MV-4-11 (cell line): ENCODE results near the gene HOXA7.
A peak's percentile ranks its signal among the peaks of the same experiment; 100 is the strongest.

Source experiments
- DNase-seq: peaks from one replicate; lab custom pipeline; 2025; lab: John Stamatoyannopoulos, UW

HOXA7 gene

GRCh38 chr7:27193335-27194001 lies 37.0 kb upstream of the HOXA7 start:
- DNase-seq = no peak

- peak; percentile 59 for DNase-seq
These were observed 36.3 kb upstream of the HOXA7 start for GRCh38 chr7:27192546-27193334.

GRCh38 chr7:27191833-27192545 lies 35.5 kb upstream of the HOXA7 start:
- no peak for DNase-seq

DNA sequence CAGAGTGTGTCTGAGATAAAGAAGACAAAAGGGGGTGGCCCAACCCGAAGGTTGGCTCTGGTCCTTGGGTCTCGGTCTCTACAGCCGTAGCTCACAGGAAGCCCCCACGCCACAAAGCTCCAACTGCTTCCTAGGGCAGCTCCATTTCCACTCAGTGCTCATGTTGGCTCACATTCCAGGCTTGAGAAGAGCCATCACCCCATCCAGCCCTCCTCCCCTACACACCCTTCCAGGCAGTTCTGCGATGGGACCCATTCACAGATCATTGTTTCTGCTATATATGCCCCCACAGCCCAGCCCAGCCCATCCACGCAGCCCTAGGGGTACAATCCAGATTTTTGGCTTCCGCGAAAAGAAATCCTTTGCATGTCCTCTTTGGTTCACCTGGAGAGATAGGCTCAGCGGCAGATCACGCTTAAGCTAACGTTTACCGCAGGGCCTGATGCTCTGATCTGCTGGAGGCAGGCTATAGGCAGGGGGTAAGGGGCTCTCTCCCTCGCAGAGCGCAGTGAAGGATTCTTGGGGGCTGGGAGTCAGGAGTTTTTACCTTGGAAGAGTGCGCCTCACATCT lies 34.8 kb upstream of the HOXA7 start:
- DNase-seq = no peak

- DNase-seq = no peak
These were observed 33.7 kb upstream of the HOXA7 start for GRCh38 chr7:27189997-27190748.

- no peak for DNase-seq
These were observed 33.0 kb upstream of the HOXA7 start for GRCh38 chr7:27189295-27189996.

DNA sequence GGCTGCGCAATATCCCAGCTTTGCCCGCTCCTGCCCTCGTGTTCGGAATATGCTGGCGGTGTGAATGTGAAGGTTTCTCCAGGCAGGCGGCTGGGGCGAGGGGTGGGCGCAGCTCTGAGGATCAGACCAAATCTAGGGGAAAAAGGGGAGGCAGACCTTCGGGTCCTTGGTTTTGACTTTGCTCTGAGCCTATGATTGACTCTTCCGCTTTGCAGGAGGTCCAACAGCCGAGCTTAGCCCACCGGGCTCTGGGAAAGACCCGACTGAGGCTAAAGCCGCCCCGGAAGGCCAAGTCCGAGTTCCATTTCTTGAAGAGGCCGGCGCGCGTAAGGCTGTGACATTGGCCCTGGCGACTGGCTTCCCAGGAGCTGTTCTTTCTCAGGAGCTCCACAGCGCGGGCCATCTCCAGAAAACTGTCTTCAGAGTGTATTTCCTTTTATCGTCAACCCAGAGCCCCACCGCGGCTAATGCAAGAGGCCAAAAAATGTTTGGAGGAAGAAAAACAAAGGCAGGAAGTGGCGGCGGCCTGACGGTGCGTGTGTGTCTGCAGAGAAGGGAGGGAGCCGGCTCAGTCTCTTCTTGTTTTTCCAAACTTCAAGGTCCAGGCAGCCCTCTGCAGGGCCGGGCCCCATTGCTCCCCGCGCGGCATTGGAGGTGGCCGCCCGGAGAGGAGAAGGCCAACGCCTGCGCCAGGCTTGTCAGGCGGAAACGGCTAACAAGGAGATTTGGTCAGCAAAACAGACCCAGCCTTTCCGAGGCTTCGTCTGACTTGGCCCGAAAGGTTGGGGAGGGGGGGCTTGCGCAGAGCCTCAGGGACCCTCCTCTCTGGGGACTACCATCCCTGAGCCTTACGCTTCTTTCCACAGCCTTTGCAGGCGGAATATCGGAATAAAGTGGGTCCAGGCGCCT lies 32.2 kb upstream of the HOXA7 start:
- peak; percentile 55 for DNase-seq

GRCh38 chr7:27187475-27188385 lies 31.3 kb upstream of the HOXA7 start:
- no peak for DNase-seq

DNA sequence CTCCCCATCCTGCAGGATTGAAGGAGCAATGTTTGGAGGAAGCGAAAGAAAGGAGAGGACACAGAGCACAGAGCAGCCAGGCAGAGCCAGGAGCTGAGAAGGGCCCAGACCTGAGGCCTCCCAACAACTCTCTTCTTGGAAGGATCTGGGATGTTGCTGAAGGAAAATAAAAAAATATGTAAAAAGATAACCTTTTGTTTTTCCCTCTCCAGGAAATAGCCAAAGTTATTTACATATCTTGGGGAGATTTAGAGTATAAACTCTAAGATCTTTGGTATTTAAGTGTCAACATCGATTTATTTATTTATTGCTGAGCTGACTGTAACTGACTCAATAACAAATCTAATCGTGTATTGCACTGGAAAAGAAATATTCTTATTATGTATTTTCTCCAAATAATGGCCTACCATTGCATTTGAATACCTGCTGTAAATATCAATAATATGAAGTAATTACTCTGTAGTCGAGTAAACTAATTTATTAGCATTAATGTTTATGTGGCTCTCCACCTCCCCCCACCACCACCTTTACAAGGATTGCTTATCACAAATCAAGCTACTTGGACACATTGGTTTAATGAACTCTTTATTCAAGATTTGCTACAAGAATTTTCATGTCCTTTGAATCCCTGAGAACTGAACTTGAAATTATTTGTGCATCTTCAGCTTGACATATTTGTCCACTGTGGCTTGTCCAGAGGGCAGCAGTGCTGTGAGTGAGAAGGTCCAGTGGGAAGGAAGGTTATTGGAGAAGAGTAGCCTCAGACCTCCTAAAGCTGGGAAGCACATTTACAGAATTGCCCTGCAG lies 30.4 kb upstream of the HOXA7 start:
- DNase-seq = no peak

- no peak for DNase-seq
These were observed 29.6 kb upstream of the HOXA7 start for GRCh38 chr7:27185854-27186667.

- DNase-seq = peak; percentile 62
These were observed 28.8 kb upstream of the HOXA7 start, which contains the start of gene HOXA11 for GRCh38 chr7:27185013-27185853. Gene HOXA11, minus strand, starts transcription at chr7:27185232. Its CDS starts 88 bp downstream, at chr7:27185144.

DNA sequence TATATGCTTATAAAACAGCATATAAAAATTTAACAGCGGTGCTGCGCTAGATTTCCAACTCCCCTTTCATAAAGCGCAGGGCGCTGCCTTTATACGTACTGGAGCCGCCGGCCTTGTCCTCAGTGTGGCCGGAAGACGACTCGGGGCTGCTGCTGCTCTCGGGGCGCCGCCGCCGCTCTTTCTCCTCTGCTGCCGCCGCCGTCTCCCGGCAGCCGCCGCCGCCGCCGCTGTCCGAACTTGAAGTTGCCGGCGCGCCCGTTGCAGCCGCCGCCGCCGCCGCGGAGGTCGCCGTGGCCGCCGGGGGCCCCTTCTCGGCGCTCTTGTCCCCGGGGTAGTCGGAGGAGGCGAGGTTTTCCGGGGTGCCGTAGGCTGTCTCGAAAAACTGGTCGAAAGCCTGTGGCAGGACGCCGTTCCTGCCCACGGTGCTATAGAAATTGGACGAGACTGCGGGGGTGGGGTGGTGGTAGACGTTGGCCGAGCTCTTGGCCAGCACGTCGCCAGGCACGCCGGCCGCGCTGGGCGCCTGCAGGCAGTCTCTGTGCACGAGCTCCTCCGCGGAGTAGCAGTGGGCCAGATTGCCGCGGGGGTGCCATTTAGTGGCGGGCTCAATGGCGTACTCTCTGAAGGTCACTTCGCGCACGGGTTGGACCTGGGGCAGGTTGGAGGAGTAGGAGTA lies 28.0 kb upstream of the HOXA7 start:
- no peak for DNase-seq

- DNase-seq = no peak
These were observed 27.3 kb upstream of the HOXA7 start for GRCh38 chr7:27183682-27184336.

- DNase-seq = no peak
These were observed 26.6 kb upstream of the HOXA7 start for GRCh38 chr7:27182861-27183681.
